D721Med (cell line): Measurements from ENCODE around the gene MED12L.
A peak's percentile ranks its signal among the peaks of the same experiment; 100 is the strongest.

ENCODE experiments used
- DNase-seq: peaks from one replicate; pipeline ENCODE4 v3.0.0; 2011; ENCODE audit warnings: low spot score; ENCODE audit not compliant: insufficient read length
- FAIRE-seq: peaks from 2 replicates; lab custom pipeline; 2011; peaks lifted over from hg19 to GRCh38; lab: Jason Lieb, UNC
- CTCF ChIP-seq: IDR thresholded peaks from 2 replicates; pipeline ENCODE4 v1.5.1; 2012; ENCODE audit warnings: mild to moderate bottlenecking, control low read depth; ENCODE audit not compliant: insufficient read depth; ENCODE audit errors: missing control alignments

The MED12L gene

GRCh38 chr3:151319628-151320027 is 234.2 kb downstream of the MED12L start:
- FAIRE-seq, result no peak
- TF ChIP-seq CTCF, result no peak
- DNase-seq, result no peak

- FAIRE-seq (no peak), DNase-seq (no peak)
- no peak for TF ChIP-seq CTCF
Observed at GRCh38 chr3:151320131-151320530, 234.7 kb downstream of the MED12L start.

- no peak for DNase-seq
- TF ChIP-seq CTCF, result no peak
- no peak for FAIRE-seq
Observed at GRCh38 chr3:151321526-151321925, 236.1 kb downstream of the MED12L start.

GRCh38 chr3:151322511-151322910 is 237.0 kb downstream of the MED12L start:
- no peak for FAIRE-seq
- no peak for DNase-seq
- no peak for TF ChIP-seq CTCF

GRCh38 chr3:151327571-151328198 is 242.2 kb downstream of the MED12L start:
- peak; percentile 53 for TF ChIP-seq CTCF
- no peak for DNase-seq
- no peak for FAIRE-seq

- no peak for TF ChIP-seq CTCF
- DNase-seq (no peak), FAIRE-seq (no peak)
Observed at GRCh38 chr3:151328298-151328995, 243.0 kb downstream of the MED12L start.

GRCh38 chr3:151329363-151329762 is 243.9 kb downstream of the MED12L start, which contains the start of gene P2RY13:
Gene P2RY13 (minus strand): TSS chr3:151329549. CDS start chr3:151329528, 21 bp downstream.
- no peak for TF ChIP-seq CTCF
- FAIRE-seq (no peak), DNase-seq (no peak)
